Measurements from ENCODE around the gene PPP2R1B.
"Not testable (repeated sequence)": the region's sequence is repeated elsewhere in the genome, so short reads cannot be mapped to it uniquely, and the experiment has no call there.

Gene PPP2R1B

GRCh38 chr11:111765984-111766833, at the start of gene PPP2R1B:
Gene PPP2R1B, minus strand, starts transcription at chr11:111766389. Its CDS starts 28 bp downstream, at chr11:111766361.
- peak; percentile 32 to 63 for DNase-seq

GRCh38 chr11:111815489-111815888, 49.3 kb upstream of the PPP2R1B start:
- DNase-seq, result no peak

- peak in 1 of 2 experiments; percentile 59 for DNase-seq
Observed at GRCh38 chr11:111814557-111815320, 48.5 kb upstream of the PPP2R1B start.

- DNase-seq, result no peak
Observed at GRCh38 chr11:111814106-111814505, 47.9 kb upstream of the PPP2R1B start.

- DNase-seq, result no peak
Observed at GRCh38 chr11:111812211-111812610, 46.0 kb upstream of the PPP2R1B start.

GRCh38 chr11:111811445-111811844, 45.3 kb upstream of the PPP2R1B start:
- no peak for DNase-seq

GRCh38 chr11:111808834-111809233, 42.6 kb upstream of the PPP2R1B start:
- DNase-seq, result no peak

GRCh38 chr11:111808063-111808588, 41.9 kb upstream of the PPP2R1B start:
- no peak for DNase-seq

GRCh38 chr11:111807076-111807475, 40.9 kb upstream of the PPP2R1B start:
- no peak for DNase-seq

- no peak for DNase-seq
Observed at GRCh38 chr11:111801135-111801534, 34.9 kb upstream of the PPP2R1B start.

- DNase-seq, result no peak
Observed at GRCh38 chr11:111798279-111798678, 32.1 kb upstream of the PPP2R1B start.

- peak; percentile 22 to 70 for DNase-seq
Observed at GRCh38 chr11:111797145-111797581, 31.0 kb upstream of the PPP2R1B start.

GRCh38 chr11:111796696-111797095, 30.5 kb upstream of the PPP2R1B start:
- peak; percentile 27 to 70 for DNase-seq

- no peak for DNase-seq
Observed at GRCh38 chr11:111795334-111795985, 29.3 kb upstream of the PPP2R1B start.

GRCh38 chr11:111793863-111794262, 27.7 kb upstream of the PPP2R1B start:
- DNase-seq, result peak in 1 of 2 experiments; percentile 5

- DNase-seq, result no peak
Observed at GRCh38 chr11:111792955-111793500, 26.8 kb upstream of the PPP2R1B start.

- DNase-seq, result no peak
Observed at GRCh38 chr11:111792314-111792713, 26.1 kb upstream of the PPP2R1B start.

- no peak for DNase-seq
Observed at GRCh38 chr11:111788464-111788863, 22.3 kb upstream of the PPP2R1B start.

GRCh38 chr11:111788051-111788450, 21.9 kb upstream of the PPP2R1B start:
- DNase-seq, result no peak

GRCh38 chr11:111785886-111786412, 19.8 kb upstream of the PPP2R1B start:
- peak in 1 of 2 experiments; percentile 51 for DNase-seq

- DNase-seq, result no peak
Observed at GRCh38 chr11:111785076-111785475, 18.9 kb upstream of the PPP2R1B start.

- DNase-seq, result not testable (repeated sequence)
Observed at GRCh38 chr11:111784311-111784710, 18.1 kb upstream of the PPP2R1B start.
